ENCODE measurements around the gene RAF1.
"Not testable (repeated sequence)": the region's sequence is repeated elsewhere in the genome, so short reads cannot be mapped to it uniquely, and the experiment has no call there.

Gene RAF1

GRCh38 chr3:12663936-12664908 lies at the start of gene RAF1:
RAF1 (minus strand) TSS chr3:12664117; CDS start chr3:12618721, 45,396 bp downstream.
- peak; percentile 98 for DNase-seq

- DNase-seq = no peak
Observed at GRCh38 chr3:12710062-12710461, 46.1 kb upstream of the RAF1 start.

- DNase-seq = no peak
Observed at GRCh38 chr3:12709334-12709733, 45.4 kb upstream of the RAF1 start.

- DNase-seq = no peak
Observed at GRCh38 chr3:12708584-12709192, 44.8 kb upstream of the RAF1 start.

GRCh38 chr3:12707449-12707848 lies 43.5 kb upstream of the RAF1 start:
- no peak for DNase-seq

- DNase-seq = peak; percentile 82
Observed at GRCh38 chr3:12706504-12707253, 42.8 kb upstream of the RAF1 start.

GRCh38 chr3:12705981-12706380 lies 42.1 kb upstream of the RAF1 start:
- DNase-seq = peak; percentile 50

- DNase-seq = no peak
Observed at GRCh38 chr3:12705374-12705926, 41.5 kb upstream of the RAF1 start.

GRCh38 chr3:12702501-12702900 lies 38.6 kb upstream of the RAF1 start:
- no peak for DNase-seq

- DNase-seq = not testable (repeated sequence)
Observed at GRCh38 chr3:12701601-12702000, 37.7 kb upstream of the RAF1 start.

GRCh38 chr3:12700800-12701199 lies 36.9 kb upstream of the RAF1 start:
- DNase-seq = no peak

- no peak for DNase-seq
Observed at GRCh38 chr3:12695916-12696315, 32.0 kb upstream of the RAF1 start.

GRCh38 chr3:12695112-12695511 lies 31.2 kb upstream of the RAF1 start:
- no peak for DNase-seq

GRCh38 chr3:12692444-12692843 lies 28.5 kb upstream of the RAF1 start:
- DNase-seq = no peak

GRCh38 chr3:12689997-12690711 lies 26.2 kb upstream of the RAF1 start:
- no peak for DNase-seq

- no peak for DNase-seq
Observed at GRCh38 chr3:12687948-12688347, 24.0 kb upstream of the RAF1 start.

- DNase-seq = no peak
Observed at GRCh38 chr3:12686096-12686495, 22.2 kb upstream of the RAF1 start.

GRCh38 chr3:12681943-12682390 lies 18.1 kb upstream of the RAF1 start:
- DNase-seq = no peak

- DNase-seq = no peak
Observed at GRCh38 chr3:12681089-12681942, 17.4 kb upstream of the RAF1 start.

- DNase-seq = no peak
Observed at GRCh38 chr3:12679468-12679867, 15.6 kb upstream of the RAF1 start.

- no peak for DNase-seq
Observed at GRCh38 chr3:12677616-12678015, 13.7 kb upstream of the RAF1 start.

Data from RPMI8226 (cell line).